Kidney epithelial cell (primary cell): ENCODE measurements around the gene PHACTR3. TPM values are rescaled to one million over a fixed set of nuclear protein-coding genes. Genes with fewer than 3 reads are reported as not detected.

Source experiments
- DNase-seq: peaks from one replicate; pipeline ENCODE4 v3.0.0-alpha.2; 2010; ENCODE audit warnings: low read depth
- H3K27me3 ChIP-seq: 2 replicates; pipeline ENCODE4 v1.6.0; 2011; ENCODE audit warnings: low read length; ENCODE audit not compliant: control insufficient read depth, insufficient read depth
- H3K36me3 ChIP-seq: 2 replicates; pipeline ENCODE4 v1.5.1; 2011; ENCODE audit warnings: low read length; ENCODE audit not compliant: control insufficient read depth, insufficient read depth
- H3K4me3 ChIP-seq: 2 replicates; pipeline ENCODE4 v1.5.1; 2011; ENCODE audit warnings: low read depth, mild to moderate bottlenecking, control low read depth, low read length
- CTCF ChIP-seq: IDR thresholded peaks from 2 replicates; pipeline ENCODE4 v1.5.1; 2011; ENCODE audit warnings: mild to moderate bottlenecking, moderate library complexity, low read length, control low read depth, inconsistent platforms; ENCODE audit not compliant: insufficient read depth, poor library complexity, severe bottlenecking
- total RNA-seq: library from RNA; depleted of rRNA; stranded (reverse); fragments of >200 nt; gene quantifications from 2 replicates; pipeline ENCODE4 v1.2.3, GENCODE V29; 2015

The PHACTR3 gene
- total RNA-seq, 1 donor from 2014 or later: not detected

- H3K36me3 ChIP-seq: no peaks in the 10 kb centered on the region
- DNase-seq: no peak
- no peak overlapping the region for H3K4me3 ChIP-seq
- H3K27me3 ChIP-seq: no peaks in the 10 kb centered on the region
- no peak for TF ChIP-seq CTCF
Measured at GRCh38 chr20:59864726-59865125, 260.4 kb downstream of the PHACTR3 start.

- DNase-seq: no peak
- no peak overlapping the region for H3K4me3 ChIP-seq
- TF ChIP-seq CTCF: no peak
Measured at GRCh38 chr20:59866338-59866737, 262.0 kb downstream of the PHACTR3 start.

GRCh38 chr20:59871096-59871495, 266.8 kb downstream of the PHACTR3 start:
- no peaks in the 10 kb centered on the region for H3K36me3 ChIP-seq
- H3K27me3 ChIP-seq: no peaks in the 10 kb centered on the region
- no peak for DNase-seq
- no peak overlapping the region for H3K4me3 ChIP-seq
- TF ChIP-seq CTCF: no peak

More at GRCh38 chr20:59866338-59866737, 262.0 kb downstream of the PHACTR3 start:
- no peaks in the 10 kb centered on the region for H3K36me3 ChIP-seq
- no peaks in the 10 kb centered on the region for H3K27me3 ChIP-seq

- no peak overlapping the region for H3K4me3 ChIP-seq
- no peaks in the 10 kb centered on the region for H3K36me3 ChIP-seq
- no peak for TF ChIP-seq CTCF
- H3K27me3 ChIP-seq: no peaks in the 10 kb centered on the region
- DNase-seq: no peak
Measured at GRCh38 chr20:59873409-59873808, 269.1 kb downstream of the PHACTR3 start.

- no peak for TF ChIP-seq CTCF
- no peak for DNase-seq
- H3K27me3 ChIP-seq: no peaks in the 10 kb centered on the region
Measured at GRCh38 chr20:59880198-59880597, 275.9 kb downstream of the PHACTR3 start.

GRCh38 chr20:59884494-59884893, 280.2 kb downstream of the PHACTR3 start:
- Histone ChIP-seq H3K36me3 (no peaks in the 10 kb centered on the region), H3K27me3 (no peaks in the 10 kb centered on the region), H3K4me3 (no peak overlapping the region)
- no peak for DNase-seq
- TF ChIP-seq CTCF: no peak

More at GRCh38 chr20:59880198-59880597, 275.9 kb downstream of the PHACTR3 start:
- Histone ChIP-seq H3K4me3 (no peak overlapping the region), H3K36me3 (no peaks in the 10 kb centered on the region)
